Adrenal gland (tissue), 12 donors: ENCODE data around the gene ATP1B3. TPM values are rescaled to one million over a fixed set of nuclear protein-coding genes. Genes with fewer than 3 reads are reported as not detected.

ENCODE experiments used
- DNase-seq, 7 donors: peaks; one replicate each; pipeline ENCODE4 v3.0.0-alpha.2; 2019 to 2020
- H3K27ac ChIP-seq, 5 donors: fragments of 200-600 bp; sonication (generic) in 4 of 5; 1 replicate in 3 of 5; 2 replicates in 2 of 5; pipeline versions ENCODE4 v1.5.1 to v1.8.0; 2016 to 2020; ENCODE audit warnings: mild to moderate bottlenecking in 1 of 5
- H3K27me3 ChIP-seq: fragments of 200-600 bp; 2 replicates; pipeline ENCODE4 v1.8.0; 2021
- H3K36me3 ChIP-seq, 2 donors: fragments of 200-600 bp; replicated peaks in 1 of 2; 1 replicate in 1 of 2; 2 replicates in 1 of 2; pipeline versions ENCODE4 v1.5.1 to v1.8.0; 2018 to 2022
- H3K4me1 ChIP-seq, 2 donors: fragments of 200-600 bp; replicated peaks in 1 of 2; 1 replicate in 1 of 2; 2 replicates in 1 of 2; pipeline versions ENCODE4 v1.5.1 to v1.8.0; 2018 to 2021
- H3K4me3 ChIP-seq, 4 donors: fragments of 200-600 bp; sonication (generic) in 3 of 4; one replicate each; pipeline ENCODE4 v1.5.1; 2016 to 2018
- H3K9me3 ChIP-seq, 3 donors: fragments of 200-600 bp; sonication (generic) in 1 of 3; replicated peaks in 1 of 3; 1 replicate in 2 of 3; 2 replicates in 1 of 3; pipeline versions ENCODE4 v1.5.1 to v1.8.0; 2016 to 2021
- POLR2A ChIP-seq, 2 donors: fragments of 450-650 bp; IDR thresholded peaks; one replicate each; pipeline ENCODE4 v1.6.1; 2017; ENCODE audit warnings: antibody characterized with exemption in 2 of 2, mild to moderate bottlenecking in 2 of 2, moderate library complexity in 1 of 2
- WGBS, 4 donors: extraction: QIAGEN DNeasy Blood & Tissue Kit in 2 of 4; methylation state at CpG; one replicate each; pipeline versions ENCODE4 v1.1.5 to v1.1.7; 2013 to 2017; 5-methylcytosine and 5-hydroxymethylcytosine counted together
- intact Hi-C, 2 donors: fragments of 100-400 bp; cut with DNase I; formaldehyde crosslinking; loops; one replicate each; pipeline versions ENCODE4 v1.14.1 to v1.15.0; 2022 to 2023
- polyA plus RNA-seq, 3 donors: library from polyadenylated mRNA; stranded (reverse); fragments of 200-250 nt in 2 of 3; fragments of 350-450 nt in 1 of 3; fragmentation: Illumina TruSeq in 1 of 3; extraction: RNeasy Lipid Tissue Mini Kit (QIAGEN cat#74804) in 1 of 3; gene quantifications; one replicate each; pipeline ENCODE4 v1.2.3, GENCODE V29; 2013 to 2014
- total RNA-seq, 9 donors: library from RNA; depleted of rRNA in 4 of 9; stranded (reverse); fragments of >200 nt in 4 of 9; fragments of 120-200 nt in 1 of 9; fragmentation: NEBNext Ultra II Directional in 1 of 9; extraction: Animal tissue kit (Norgen Biotek cat#: 25700) in 1 of 9; gene quantifications; one replicate each; pipeline versions ENCODE4 v1.1.0 to v1.2.4, GENCODE V29; 2013 to 2023
- TF ChIP-seq, protein P1 (sequence below), 6 experiments: fragments of 450-650 bp in 4 of 6; fragments of 200-600 bp in 2 of 6; sonication (generic) in 1 of 6; IDR thresholded peaks; 1 replicate in 5 of 6; 2 replicates in 1 of 6; pipeline versions ENCODE4 v1.5.1 to v1.8.0; 2016 to 2021; ENCODE audit warnings: antibody characterized with exemption in 6 of 6, mild to moderate bottlenecking in 2 of 6, moderate library complexity in 1 of 6
- donor health status: healthy with polysubstance abuse.
- donor health status: Bipolar disorder and iron deficiency.
- donor health status: DM: yes; HTN: yes; CAD: no.
- donor health status: DM: no; HTN: no; CAD: no.
- donor health status: DM: no; HTN: no; CAD: no.
- donor health status: DM: yes; HTN: yes; CAD: no.

The ATP1B3 gene
- total and polyA plus RNA-seq, 12 donors, result 65.2 to 300 (median 98.8) TPM

DNA sequence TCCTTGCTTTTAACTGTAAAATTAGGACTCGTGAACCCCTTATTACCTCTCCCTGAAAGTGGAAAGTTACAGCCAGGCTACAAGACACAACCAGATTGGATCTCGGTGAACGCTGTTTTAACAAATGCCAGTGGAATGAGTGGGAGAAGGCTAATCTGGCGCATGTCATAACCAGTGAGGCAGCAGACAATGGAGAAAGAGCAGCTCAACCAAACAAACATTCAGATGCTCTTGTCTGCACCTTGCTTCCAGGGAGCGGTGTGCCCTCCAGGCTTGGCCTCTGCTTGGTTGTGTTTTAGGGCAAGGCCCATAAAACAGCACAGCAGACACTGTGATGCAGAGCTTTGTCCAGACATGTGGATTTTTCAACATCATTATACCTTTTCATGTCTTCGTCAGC, 45.9 kb upstream of the ATP1B3 start:
- intact Hi-C loops, result no loop called here
- no peak for DNase-seq
- H3K27me3 ChIP-seq, result no peaks in the 10 kb centered on the region
- no peak overlapping the region for H3K4me3 ChIP-seq
- H3K4me1 ChIP-seq, result no peaks in the 10 kb centered on the region
- WGBS, 4 donors, result 84 to 90% (median 89%) methylated on average over 6 of the region's 6 CpGs
- H3K36me3 ChIP-seq, result no peaks in the 10 kb centered on the region
- TF ChIP-seq POLR2A (IDR thresholded peaks at IDR 0.05), result no peak
- TF ChIP-seq, protein P1, sequence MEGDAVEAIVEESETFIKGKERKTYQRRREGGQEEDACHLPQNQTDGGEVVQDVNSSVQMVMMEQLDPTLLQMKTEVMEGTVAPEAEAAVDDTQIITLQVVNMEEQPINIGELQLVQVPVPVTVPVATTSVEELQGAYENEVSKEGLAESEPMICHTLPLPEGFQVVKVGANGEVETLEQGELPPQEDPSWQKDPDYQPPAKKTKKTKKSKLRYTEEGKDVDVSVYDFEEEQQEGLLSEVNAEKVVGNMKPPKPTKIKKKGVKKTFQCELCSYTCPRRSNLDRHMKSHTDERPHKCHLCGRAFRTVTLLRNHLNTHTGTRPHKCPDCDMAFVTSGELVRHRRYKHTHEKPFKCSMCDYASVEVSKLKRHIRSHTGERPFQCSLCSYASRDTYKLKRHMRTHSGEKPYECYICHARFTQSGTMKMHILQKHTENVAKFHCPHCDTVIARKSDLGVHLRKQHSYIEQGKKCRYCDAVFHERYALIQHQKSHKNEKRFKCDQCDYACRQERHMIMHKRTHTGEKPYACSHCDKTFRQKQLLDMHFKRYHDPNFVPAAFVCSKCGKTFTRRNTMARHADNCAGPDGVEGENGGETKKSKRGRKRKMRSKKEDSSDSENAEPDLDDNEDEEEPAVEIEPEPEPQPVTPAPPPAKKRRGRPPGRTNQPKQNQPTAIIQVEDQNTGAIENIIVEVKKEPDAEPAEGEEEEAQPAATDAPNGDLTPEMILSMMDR (IDR thresholded peaks at IDR 0.05), result no peak
- no peak overlapping the region for H3K27ac ChIP-seq
- H3K9me3 ChIP-seq, result no peaks in the 10 kb centered on the region

DNA sequence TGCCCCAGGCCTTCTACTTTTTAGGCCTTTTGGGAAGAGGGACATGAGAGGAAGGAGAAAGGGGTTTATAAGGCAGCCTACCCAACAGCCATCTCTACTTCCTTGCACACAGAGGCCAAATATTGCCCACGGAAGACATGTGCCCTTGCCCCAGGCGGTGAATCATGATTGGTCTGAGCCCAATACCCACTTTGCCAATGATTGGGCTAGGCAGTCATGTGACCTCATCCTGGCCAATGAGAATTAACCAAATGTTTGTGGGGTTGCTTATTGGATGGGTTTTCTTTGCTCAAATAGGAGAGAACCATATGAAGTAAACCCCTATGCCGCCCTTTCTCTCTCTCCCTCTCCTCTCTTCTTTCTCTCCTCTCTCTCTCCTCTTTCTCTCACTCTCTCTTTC, 42.2 kb upstream of the ATP1B3 start:
- no peaks in the 10 kb centered on the region for H3K4me1 ChIP-seq
- 87 to 99% (median 97%) methylated on average over 3 of the region's 3 CpGs for WGBS, 4 donors
- no peak overlapping the region for H3K27ac ChIP-seq
- no peaks in the 10 kb centered on the region for H3K27me3 ChIP-seq
- no peak for DNase-seq
- H3K36me3 ChIP-seq, result no peaks in the 10 kb centered on the region
- intact Hi-C loops, result no loop called here
- TF ChIP-seq POLR2A (IDR thresholded peaks at IDR 0.05), result no peak
- TF ChIP-seq, protein P1 (IDR thresholded peaks at IDR 0.05), result no peak
- H3K9me3 ChIP-seq, result no peaks in the 10 kb centered on the region
- no peak overlapping the region for H3K4me3 ChIP-seq

DNA sequence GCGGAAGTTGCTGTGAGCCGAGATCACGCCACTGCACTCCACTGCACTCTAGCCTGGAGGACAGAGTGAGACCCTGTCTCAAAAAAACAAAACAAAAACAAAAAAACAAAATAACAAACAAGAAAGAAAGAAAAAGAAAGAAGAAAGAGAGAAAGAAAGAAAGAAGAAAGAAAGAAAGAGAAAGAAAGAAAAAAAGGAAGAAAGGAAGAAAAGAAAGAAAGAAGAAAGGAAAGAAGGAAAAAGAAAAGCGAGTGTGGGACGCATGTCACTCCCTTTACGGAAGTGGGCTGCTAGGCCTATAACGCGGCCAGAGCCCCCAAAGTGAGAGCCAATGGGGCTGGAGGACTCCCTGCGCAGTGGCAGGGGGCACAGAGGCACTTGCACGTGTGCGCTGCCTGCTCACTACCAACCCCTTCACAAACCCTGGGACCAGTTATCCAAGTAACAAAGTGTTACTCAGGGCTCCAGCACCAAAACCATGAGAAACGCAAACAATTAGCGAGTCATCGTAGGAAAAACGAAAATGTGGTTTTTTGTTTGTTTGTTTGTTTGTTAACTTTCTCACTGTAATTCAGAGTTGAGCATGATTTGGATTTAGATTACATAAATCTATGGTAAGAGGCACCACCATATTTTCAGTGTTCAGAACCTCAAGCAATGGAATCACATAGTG, 40.8 kb upstream of the ATP1B3 start:
- Histone ChIP-seq H3K36me3 (no peaks in the 10 kb centered on the region), H3K27ac (no peak overlapping the region), H3K4me1 (no peaks in the 10 kb centered on the region), H3K4me3 (no peak overlapping the region), H3K27me3 (no peaks in the 10 kb centered on the region), H3K9me3 (no peaks in the 10 kb centered on the region)
- 91 to 94% (median 92%) methylated on average over 15 of the region's 15 CpGs for WGBS, 4 donors
- TF ChIP-seq POLR2A (IDR thresholded peaks at IDR 0.05), result no peak
- TF ChIP-seq, protein P1 (IDR thresholded peaks at IDR 0.05), result no peak
- DNase-seq, result no peak
- intact Hi-C loops, result no loop called here

DNA sequence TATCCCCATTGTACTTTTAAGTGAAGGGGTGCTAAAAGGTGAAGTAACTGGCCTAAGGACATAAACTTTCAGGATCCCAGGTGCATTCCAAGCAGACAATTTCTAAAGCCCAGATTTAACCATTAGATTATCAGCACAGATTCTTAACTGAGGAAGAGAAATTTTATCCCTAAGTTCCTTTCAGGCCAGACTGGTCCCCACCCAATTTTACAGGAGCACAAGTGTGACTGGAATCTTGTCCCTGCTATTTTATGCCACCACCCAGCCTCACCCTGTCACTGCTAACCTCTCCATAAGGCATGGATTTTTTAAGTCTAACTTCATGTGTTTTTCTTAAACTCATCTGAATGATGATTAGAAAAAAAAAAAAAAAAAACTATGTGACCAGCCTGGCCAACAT, 37.1 kb upstream of the ATP1B3 start:
- intact Hi-C loops, result no loop called here
- H3K9me3 ChIP-seq, result no peaks in the 10 kb centered on the region
- no peak overlapping the region for H3K4me3 ChIP-seq
- H3K36me3 ChIP-seq, result no peaks in the 10 kb centered on the region
- H3K4me1 ChIP-seq, result no peaks in the 10 kb centered on the region
- H3K27me3 ChIP-seq, result no peaks in the 10 kb centered on the region
- DNase-seq, result no peak
- H3K27ac ChIP-seq, result no peak overlapping the region
- no peak for TF ChIP-seq POLR2A (IDR thresholded peaks at IDR 0.05)
